ENCODE measurements around the gene SYNGAP1.

Gene SYNGAP1

GRCh38 chr6:33455051-33455450 lies 35.2 kb downstream of the SYNGAP1 start:
- H3K36me3 ChIP-seq (replicated peaks; ENCODE audit: insufficient read depth, low read length) = no peaks in the 10 kb centered on the region
- peak overlapping the region; percentile 97 for H3K4me2 ChIP-seq (ENCODE audit: low read depth, low read length)
- H3K79me2 ChIP-seq (ENCODE audit: low read length) = peaks cover 20% of the 10 kb centered on the region
- peak overlapping the region; percentile 76; the same call in 1 of the 2 replicates for H3K9ac ChIP-seq (ENCODE audit: low read length)
- TF ChIP-seq EZH2phosphoT487 (IDR thresholded peaks at IDR 0.05; ENCODE audit: low read length) (no peak), EZH2 (optimal IDR thresholded peaks at IDR 0.05; ENCODE audit: low read depth, low read length) (no peak)
- TF ChIP-seq, protein P1, sequence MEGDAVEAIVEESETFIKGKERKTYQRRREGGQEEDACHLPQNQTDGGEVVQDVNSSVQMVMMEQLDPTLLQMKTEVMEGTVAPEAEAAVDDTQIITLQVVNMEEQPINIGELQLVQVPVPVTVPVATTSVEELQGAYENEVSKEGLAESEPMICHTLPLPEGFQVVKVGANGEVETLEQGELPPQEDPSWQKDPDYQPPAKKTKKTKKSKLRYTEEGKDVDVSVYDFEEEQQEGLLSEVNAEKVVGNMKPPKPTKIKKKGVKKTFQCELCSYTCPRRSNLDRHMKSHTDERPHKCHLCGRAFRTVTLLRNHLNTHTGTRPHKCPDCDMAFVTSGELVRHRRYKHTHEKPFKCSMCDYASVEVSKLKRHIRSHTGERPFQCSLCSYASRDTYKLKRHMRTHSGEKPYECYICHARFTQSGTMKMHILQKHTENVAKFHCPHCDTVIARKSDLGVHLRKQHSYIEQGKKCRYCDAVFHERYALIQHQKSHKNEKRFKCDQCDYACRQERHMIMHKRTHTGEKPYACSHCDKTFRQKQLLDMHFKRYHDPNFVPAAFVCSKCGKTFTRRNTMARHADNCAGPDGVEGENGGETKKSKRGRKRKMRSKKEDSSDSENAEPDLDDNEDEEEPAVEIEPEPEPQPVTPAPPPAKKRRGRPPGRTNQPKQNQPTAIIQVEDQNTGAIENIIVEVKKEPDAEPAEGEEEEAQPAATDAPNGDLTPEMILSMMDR (IDR thresholded peaks at IDR 0.05; ENCODE audit: low read length) = no peak
- H3K27me3 ChIP-seq (replicated peaks; ENCODE audit: insufficient read depth, low read length) = no peaks in the 10 kb centered on the region
- H2AFZ ChIP-seq (ENCODE audit: low read length) = peak overlapping the region; percentile 80
- H3K27ac ChIP-seq (ENCODE audit: low read length) = no peak overlapping the region
- no peaks in the 10 kb centered on the region for H3K9me3 ChIP-seq (replicated peaks; ENCODE audit: insufficient read depth, low read length)
- no peaks in the 10 kb centered on the region for H3K9me2 ChIP-seq (replicated peaks; ENCODE audit: insufficient read depth, low read length)
- H4K20me1 ChIP-seq (ENCODE audit: insufficient read depth, low read length) = no peaks in the 10 kb centered on the region
- no peaks in the 10 kb centered on the region for H3K4me1 ChIP-seq (ENCODE audit: low read length)
- DNase-seq = no peak
- H3F3A ChIP-seq (ENCODE audit: insufficient read depth, low read length) = no peaks in the 10 kb centered on the region
- H3K4me3 ChIP-seq (ENCODE audit: low read length) = peak overlapping the region; percentile 79

GRCh38 chr6:33456156-33456555 lies 36.3 kb downstream of the SYNGAP1 start:
- DNase-seq = no peak
- Histone ChIP-seq H3K27me3 (replicated peaks; ENCODE audit: insufficient read depth, low read length) (no peaks in the 10 kb centered on the region), H3K9me2 (replicated peaks; ENCODE audit: insufficient read depth, low read length) (no peaks in the 10 kb centered on the region), H2AFZ (ENCODE audit: low read length) (no peak overlapping the region), H3F3A (ENCODE audit: insufficient read depth, low read length) (no peaks in the 10 kb centered on the region), H3K4me3 (ENCODE audit: low read length) (no peak overlapping the region), H4K20me1 (ENCODE audit: insufficient read depth, low read length) (no peaks in the 10 kb centered on the region), H3K4me1 (ENCODE audit: low read length) (no peaks in the 10 kb centered on the region), H3K9me3 (replicated peaks; ENCODE audit: insufficient read depth, low read length) (no peaks in the 10 kb centered on the region), H3K9ac (ENCODE audit: low read length) (no peak overlapping the region), H3K4me2 (ENCODE audit: low read depth, low read length) (no peak overlapping the region), H3K36me3 (replicated peaks; ENCODE audit: insufficient read depth, low read length) (no peaks in the 10 kb centered on the region), H3K27ac (ENCODE audit: low read length) (no peak overlapping the region), H3K79me2 (ENCODE audit: low read length) (peaks cover 20% of the 10 kb centered on the region)
- TF ChIP-seq, protein P1 (IDR thresholded peaks at IDR 0.05; ENCODE audit: low read length) = no peak
- TF ChIP-seq EZH2 (optimal IDR thresholded peaks at IDR 0.05; ENCODE audit: low read depth, low read length) (no peak), EZH2phosphoT487 (IDR thresholded peaks at IDR 0.05; ENCODE audit: low read length) (no peak)

DNA sequence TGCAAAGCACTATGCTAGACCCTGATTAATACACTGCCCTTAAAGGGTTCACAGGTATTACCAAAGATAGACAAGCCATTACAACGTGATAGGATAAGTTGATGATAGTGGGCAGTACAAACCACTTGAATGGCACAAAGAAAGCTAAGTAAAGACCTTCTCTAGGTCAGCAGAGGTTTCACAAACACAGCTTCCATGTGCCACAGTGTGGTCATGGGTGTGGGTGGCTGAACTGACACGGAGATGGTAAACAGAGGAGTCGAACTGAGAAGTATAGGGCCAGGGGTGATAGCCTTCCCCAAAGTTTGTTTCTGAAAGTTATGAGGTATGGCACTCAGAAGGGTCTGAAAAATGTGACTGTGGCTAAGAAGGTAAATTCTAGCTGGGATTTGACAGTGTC lies 38.8 kb downstream of the SYNGAP1 start:
- no peak for TF ChIP-seq EZH2 (optimal IDR thresholded peaks at IDR 0.05; ENCODE audit: low read depth, low read length)
- TF ChIP-seq EZH2phosphoT487 (IDR thresholded peaks at IDR 0.05; ENCODE audit: low read length) = no peak
- TF ChIP-seq, protein P1 (IDR thresholded peaks at IDR 0.05; ENCODE audit: low read length) = no peak
- Histone ChIP-seq H3K9me2 (replicated peaks; ENCODE audit: insufficient read depth, low read length) (no peaks in the 10 kb centered on the region), H3K27ac (ENCODE audit: low read length) (no peak overlapping the region), H4K20me1 (ENCODE audit: insufficient read depth, low read length) (no peaks in the 10 kb centered on the region), H3F3A (ENCODE audit: insufficient read depth, low read length) (no peaks in the 10 kb centered on the region), H3K4me3 (ENCODE audit: low read length) (no peak overlapping the region), H3K4me2 (ENCODE audit: low read depth, low read length) (no peak overlapping the region), H3K9ac (ENCODE audit: low read length) (no peak overlapping the region), H3K9me3 (replicated peaks; ENCODE audit: insufficient read depth, low read length) (no peaks in the 10 kb centered on the region), H3K27me3 (replicated peaks; ENCODE audit: insufficient read depth, low read length) (no peaks in the 10 kb centered on the region), H3K36me3 (replicated peaks; ENCODE audit: insufficient read depth, low read length) (no peaks in the 10 kb centered on the region), H3K79me2 (ENCODE audit: low read length) (peaks cover 12% of the 10 kb centered on the region), H3K4me1 (ENCODE audit: low read length) (no peaks in the 10 kb centered on the region), H2AFZ (ENCODE audit: low read length) (no peak overlapping the region)
- DNase-seq = no peak

All from MM.1S (cell line).